NOMO-1 treated with dmso at 0.1 percent for 144 hours (cell line): ENCODE results near the gene BACE1.
"Not testable (repeated sequence)": the region's sequence is repeated elsewhere in the genome, so short reads cannot be mapped to it uniquely, and the experiment has no call there.

ENCODE experiments used
- DNase-seq: peaks from one replicate; lab custom pipeline; 2025; ENCODE audit not compliant: unreplicated experiment; lab: John Stamatoyannopoulos, UW

Gene BACE1

GRCh38 chr11:117278347-117278746 is 37.7 kb downstream of the BACE1 start:
- DNase-seq = no peak

GRCh38 chr11:117273550-117274289 is 42.3 kb downstream of the BACE1 start:
- DNase-seq = no peak

- DNase-seq = not testable (repeated sequence)
These were observed 43.9 kb downstream of the BACE1 start for GRCh38 chr11:117272175-117272574.

- DNase-seq = no peak
These were observed 44.8 kb downstream of the BACE1 start for GRCh38 chr11:117271208-117271607.

- DNase-seq = no peak
These were observed 46.2 kb downstream of the BACE1 start for GRCh38 chr11:117269856-117270255.

GRCh38 chr11:117265745-117266144 is 50.3 kb downstream of the BACE1 start:
- no peak for DNase-seq

GRCh38 chr11:117264624-117265323 is 51.3 kb downstream of the BACE1 start:
- DNase-seq = not testable (repeated sequence)

- no peak for DNase-seq
These were observed 56.6 kb downstream of the BACE1 start for GRCh38 chr11:117259417-117259816.

- DNase-seq = no peak
These were observed 57.5 kb downstream of the BACE1 start for GRCh38 chr11:117258576-117258975.

- DNase-seq = no peak
These were observed 59.5 kb downstream of the BACE1 start for GRCh38 chr11:117256573-117256972.

- DNase-seq = no peak
These were observed 60.1 kb downstream of the BACE1 start for GRCh38 chr11:117255966-117256365.

GRCh38 chr11:117251506-117251905 is 64.5 kb downstream of the BACE1 start:
- no peak for DNase-seq

GRCh38 chr11:117249571-117249970 is 66.5 kb downstream of the BACE1 start:
- DNase-seq = no peak

GRCh38 chr11:117248341-117248740 is 67.7 kb downstream of the BACE1 start:
- no peak for DNase-seq

- DNase-seq = no peak
These were observed 76.8 kb downstream of the BACE1 start for GRCh38 chr11:117239295-117239694.

GRCh38 chr11:117238221-117238620 is 77.8 kb downstream of the BACE1 start:
- no peak for DNase-seq
